BJ (cell line): ENCODE data around the gene SPACDR. TPM values are rescaled to one million over a fixed set of nuclear protein-coding genes. Genes with fewer than 3 reads are reported as not detected.
A peak's percentile ranks its signal among the peaks of the same experiment; 100 is the strongest.

Experiments used
- CTCF ChIA-PET: fragments of 350-600 bp; formaldehyde crosslinking; extraction: SDS; loops from one replicate; lab custom pipeline; 2021; ENCODE audit warnings: antibody characterized with exemption, inconsistent platforms; lab: Yijun Ruan, JAX
- POLR2A ChIA-PET: fragments of 300-600 bp; sonication (Branson Sonifier 250); formaldehyde crosslinking; extraction: SDS; loops from one replicate; lab custom pipeline; 2021; ENCODE audit warnings: antibody characterized with exemption; lab: Charles Lee
- DNase-seq: peaks from one replicate; pipeline ENCODE4 v3.0.0-alpha.2; 2011; ENCODE audit warnings: low read depth
- H3K27me3 ChIP-seq: 2 replicates; pipeline ENCODE4 v1.6.0; 2011; ENCODE audit warnings: low read length; ENCODE audit not compliant: control insufficient read depth, insufficient read depth
- H3K36me3 ChIP-seq: 2 replicates; pipeline ENCODE4 v1.5.1; 2011; ENCODE audit warnings: low read length; ENCODE audit not compliant: control insufficient read depth, insufficient read depth
- H3K4me3 ChIP-seq: 2 replicates; pipeline ENCODE4 v1.5.1; 2011; ENCODE audit warnings: low read depth, mild to moderate bottlenecking, control low read depth, low read length
- polyA plus RNA-seq: library from polyadenylated mRNA; depleted of rRNA; stranded (reverse); fragments of >200 nt; gene quantifications from 2 replicates; pipeline ENCODE4 v1.2.3, GENCODE V29; 2011
- TF ChIP-seq, protein P1 (sequence below): IDR thresholded peaks from 2 replicates; pipeline ENCODE4 v1.5.1; 2011; ENCODE audit warnings: low read depth, mild to moderate bottlenecking, control low read depth, inconsistent platforms, low read length, moderate library complexity; ENCODE audit not compliant: insufficient read depth

The SPACDR gene
- polyA plus RNA-seq, 1 experiment = 0.32 TPM

DNA sequence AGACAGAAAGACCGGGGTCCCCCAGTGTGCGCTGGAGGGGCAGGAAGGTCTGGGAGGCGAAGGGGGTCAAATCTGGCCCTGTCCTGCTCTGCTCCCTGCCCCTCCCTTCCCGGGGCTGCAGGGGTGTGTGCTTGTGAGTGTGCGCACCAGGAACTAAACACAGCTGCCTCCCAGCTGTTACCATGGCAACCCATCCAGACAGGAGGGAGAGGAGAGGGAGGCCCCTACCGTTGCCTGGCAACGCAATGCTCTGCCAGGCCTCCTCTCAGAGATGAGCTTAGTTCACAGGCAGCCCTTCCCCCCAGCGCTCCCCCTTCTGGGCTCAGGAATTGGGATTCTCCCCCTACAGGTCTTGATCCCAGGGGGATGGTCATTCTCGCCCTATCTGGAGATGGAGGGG lies 25.8 kb upstream of the SPACDR start:
- H3K4me3 ChIP-seq = no peak overlapping the region
- peaks cover 1% of the 10 kb centered on the region; the same call in 1 of the 2 replicates for H3K27me3 ChIP-seq
- H3K36me3 ChIP-seq = no peaks in the 10 kb centered on the region
- TF ChIP-seq, protein P1, sequence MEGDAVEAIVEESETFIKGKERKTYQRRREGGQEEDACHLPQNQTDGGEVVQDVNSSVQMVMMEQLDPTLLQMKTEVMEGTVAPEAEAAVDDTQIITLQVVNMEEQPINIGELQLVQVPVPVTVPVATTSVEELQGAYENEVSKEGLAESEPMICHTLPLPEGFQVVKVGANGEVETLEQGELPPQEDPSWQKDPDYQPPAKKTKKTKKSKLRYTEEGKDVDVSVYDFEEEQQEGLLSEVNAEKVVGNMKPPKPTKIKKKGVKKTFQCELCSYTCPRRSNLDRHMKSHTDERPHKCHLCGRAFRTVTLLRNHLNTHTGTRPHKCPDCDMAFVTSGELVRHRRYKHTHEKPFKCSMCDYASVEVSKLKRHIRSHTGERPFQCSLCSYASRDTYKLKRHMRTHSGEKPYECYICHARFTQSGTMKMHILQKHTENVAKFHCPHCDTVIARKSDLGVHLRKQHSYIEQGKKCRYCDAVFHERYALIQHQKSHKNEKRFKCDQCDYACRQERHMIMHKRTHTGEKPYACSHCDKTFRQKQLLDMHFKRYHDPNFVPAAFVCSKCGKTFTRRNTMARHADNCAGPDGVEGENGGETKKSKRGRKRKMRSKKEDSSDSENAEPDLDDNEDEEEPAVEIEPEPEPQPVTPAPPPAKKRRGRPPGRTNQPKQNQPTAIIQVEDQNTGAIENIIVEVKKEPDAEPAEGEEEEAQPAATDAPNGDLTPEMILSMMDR = no peak
- ChIA-PET CTCF (no interaction called here), POLR2A (no interaction called here)
- peak; percentile 50 for DNase-seq

DNA sequence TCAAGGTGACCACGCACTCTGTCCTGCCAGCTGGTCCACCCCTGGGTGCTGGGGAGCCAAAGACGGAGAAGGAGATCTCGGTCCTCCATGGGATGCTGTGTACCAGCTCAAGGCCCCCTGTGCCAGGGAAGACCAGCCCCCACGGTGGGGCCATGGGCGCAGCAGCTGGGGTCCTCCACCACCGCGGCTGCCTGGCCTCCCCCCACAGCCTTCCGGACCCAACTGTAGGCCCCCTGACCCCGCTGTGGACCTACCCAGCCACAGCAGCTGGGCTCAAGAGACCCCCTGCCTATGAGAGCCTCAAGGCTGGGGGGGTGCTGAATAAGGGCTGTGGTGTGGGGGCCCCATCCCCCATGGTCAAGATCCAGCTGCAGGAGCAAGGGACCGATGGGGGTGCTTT lies 25.1 kb upstream of the SPACDR start:
- CTCF ChIA-PET = no interaction called here
- TF ChIP-seq, protein P1 = no peak
- POLR2A ChIA-PET = no interaction called here
- peaks cover 1% of the 10 kb centered on the region; the same call in 1 of the 2 replicates for H3K27me3 ChIP-seq
- no peak overlapping the region for H3K4me3 ChIP-seq
- DNase-seq = no peak
- H3K36me3 ChIP-seq = no peaks in the 10 kb centered on the region

DNA sequence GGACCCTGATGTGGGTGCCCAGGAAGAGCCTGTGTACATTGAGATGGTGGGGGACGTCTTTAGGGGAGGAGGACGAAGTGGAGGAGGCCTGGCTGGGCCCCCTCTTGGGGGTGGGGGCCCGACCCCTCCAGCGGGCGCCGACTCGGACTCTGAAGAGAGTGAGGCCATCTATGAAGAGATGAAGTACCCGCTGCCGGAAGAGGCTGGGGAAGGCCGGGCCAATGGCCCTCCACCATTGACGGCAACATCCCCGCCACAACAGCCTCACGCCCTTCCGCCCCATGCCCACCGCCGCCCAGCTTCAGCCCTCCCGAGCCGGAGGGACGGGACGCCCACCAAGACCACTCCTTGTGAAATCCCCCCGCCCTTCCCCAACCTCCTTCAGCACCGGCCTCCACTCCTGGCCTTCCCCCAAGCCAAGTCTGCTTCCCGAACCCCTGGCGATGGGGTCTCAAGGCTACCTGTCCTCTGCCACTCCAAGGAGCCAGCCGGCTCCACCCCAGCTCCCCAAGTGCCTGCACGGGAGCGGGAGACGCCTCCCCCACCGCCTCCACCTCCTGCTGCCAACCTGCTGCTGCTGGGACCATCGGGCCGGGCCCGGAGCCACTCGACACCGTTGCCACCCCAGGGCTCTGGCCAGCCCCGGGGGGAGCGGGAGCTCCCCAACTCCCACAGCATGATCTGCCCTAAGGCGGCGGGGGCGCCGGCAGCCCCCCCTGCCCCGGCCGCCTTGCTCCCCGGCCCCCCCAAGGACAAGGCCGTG lies 24.5 kb upstream of the SPACDR start:
- POLR2A ChIA-PET = no interaction called here
- CTCF ChIA-PET = interaction anchor here (1.4 to 2.5 kb wide), 2 partner anchors 27 to 71 kb away, joined by 4 to 8 read pairs; no protein-coding TSS in a partner anchor
- H3K36me3 ChIP-seq = no peaks in the 10 kb centered on the region
- peaks cover 1% of the 10 kb centered on the region; the same call in 1 of the 2 replicates for H3K27me3 ChIP-seq
- H3K4me3 ChIP-seq = no peak overlapping the region
- TF ChIP-seq, protein P1 = no peak
- DNase-seq = no peak

DNA sequence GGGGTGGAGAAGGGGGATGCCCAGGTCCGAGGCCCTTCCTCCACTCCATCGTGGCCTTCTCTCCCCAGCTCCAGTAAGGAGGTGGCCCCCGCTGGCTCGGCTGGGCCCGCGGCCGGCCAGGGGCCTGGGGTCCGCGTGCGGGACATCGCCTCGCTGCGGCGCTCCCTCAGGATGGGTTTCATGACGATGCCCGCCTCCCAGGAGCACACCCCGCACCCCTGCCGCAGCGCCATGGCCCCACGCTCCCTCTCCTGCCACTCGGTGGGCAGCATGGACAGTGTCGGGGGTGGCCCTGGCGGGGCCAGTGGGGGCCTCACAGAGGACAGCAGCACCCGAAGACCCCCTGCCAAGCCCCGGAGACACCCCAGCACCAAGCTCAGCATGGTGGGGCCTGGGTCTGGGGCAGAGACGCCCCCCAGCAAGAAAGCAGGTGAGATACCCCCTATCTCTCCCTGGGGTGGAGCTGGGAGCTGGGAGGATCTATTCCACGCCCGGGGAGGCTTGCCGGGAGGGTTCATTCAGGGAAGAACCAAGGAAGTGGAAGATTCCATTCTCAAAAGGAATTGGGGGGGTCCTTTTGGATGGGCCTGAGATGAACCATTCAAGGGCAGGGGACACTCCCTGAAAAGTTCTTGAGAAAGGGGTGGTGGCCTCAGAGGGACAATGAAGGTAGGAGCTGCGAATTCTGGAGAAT lies 22.8 kb upstream of the SPACDR start:
- Histone ChIP-seq H3K4me3 (no peak overlapping the region), H3K36me3 (no peaks in the 10 kb centered on the region), H3K27me3 (no peaks in the 10 kb centered on the region)
- TF ChIP-seq, protein P1 = no peak
- ChIA-PET CTCF (interaction anchor here (1.0 to 2.5 kb wide), 3 partner anchors 29 to 238 kb away, joined by 3 to 8 read pairs (median 4); no protein-coding TSS in a partner anchor), POLR2A (no interaction called here)
- no peak for DNase-seq

DNA sequence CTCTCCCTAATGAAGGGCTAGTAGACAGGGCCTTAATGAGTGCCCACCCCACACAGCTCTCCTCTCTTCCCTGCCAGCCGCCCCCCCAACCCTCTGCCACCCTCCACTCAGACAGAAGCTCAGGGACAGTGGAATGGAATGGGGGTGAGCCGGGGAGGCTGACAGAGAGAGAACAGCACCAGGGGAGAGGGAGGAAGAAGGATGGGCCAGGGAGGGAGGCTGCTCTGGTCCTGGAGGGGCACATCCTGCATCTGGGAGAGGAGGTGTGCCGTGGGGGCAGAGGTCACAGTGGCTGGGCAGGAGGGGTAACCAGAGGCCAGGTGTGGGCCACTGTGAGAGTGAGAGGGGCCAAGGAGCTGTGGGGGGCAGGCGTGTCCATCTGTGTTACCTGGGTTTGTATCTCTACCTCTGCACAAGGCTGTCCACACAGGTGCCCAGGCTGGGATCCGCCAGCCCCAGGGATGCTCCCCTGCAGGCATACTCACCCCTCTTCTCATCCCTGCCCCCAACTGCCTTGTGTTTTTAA lies 22.1 kb upstream of the SPACDR start:
- ChIA-PET POLR2A (no interaction called here), CTCF (interaction anchor here (2.5 kb wide), 1 partner anchor 73 kb away, joined by 8 read pairs; no protein-coding TSS in a partner anchor)
- no peak for DNase-seq
- Histone ChIP-seq H3K36me3 (no peaks in the 10 kb centered on the region), H3K27me3 (no peaks in the 10 kb centered on the region), H3K4me3 (no peak overlapping the region)
- TF ChIP-seq, protein P1 = no peak
